ENCODE measurements around the gene PTPN12.

- TF ChIP-seq CTCF (conservative IDR thresholded peaks at IDR 0.05; ENCODE audit: low read length) (no peak), EZH2phosphoT487 (IDR thresholded peaks at IDR 0.05; ENCODE audit: borderline replicate concordance) (no peak)
These were observed 89.7 kb downstream of the PTPN12 start for GRCh38 chr7:77626586-77627308.
